ENCODE measurements around the gene ANAPC16. TPM values are rescaled to one million over a fixed set of nuclear protein-coding genes. Genes with fewer than 3 reads are reported as not detected.
"Not testable (repeated sequence)": the region's sequence is repeated elsewhere in the genome, so short reads cannot be mapped to it uniquely, and the experiment has no call there.

The ANAPC16 gene
- total and polyA plus RNA-seq, 2 experiments from 2014 or later, result 69.6 to 97.9 TPM

- H3K36me3 ChIP-seq (ENCODE audit: low read depth), result peaks cover 14% of the 10 kb centered on the region; the same call in 1 of the 2 replicates
- H3K27me3 ChIP-seq (replicated peaks; ENCODE audit: insufficient read depth), result no peaks in the 10 kb centered on the region
- H3K4me1 ChIP-seq (ENCODE audit: insufficient read depth), result no peaks in the 10 kb centered on the region
- H3K27ac ChIP-seq, result no peak overlapping the region
- 89 to 92% methylated on average over 5 of the region's 5 CpGs for WGBS, 2 experiments (ENCODE audit: low coverage in 1 of 2, low lambda C conversion rate in 2 of 2, missing lambda C conversion rate in 2 of 2)
- H3K9me3 ChIP-seq (ENCODE audit: low read depth), result no peaks in the 10 kb centered on the region
- H3F3A ChIP-seq (ENCODE audit: insufficient read depth), result 0 out of 2 replicates have a peak, but pooled peaks cover 4% of the 10 kb centered on the region
- in situ Hi-C loops (cut with MboI), result loop anchor here (25.0 kb wide), 1 partner anchor 264 kb away; no protein-coding TSS in a partner anchor
- no peak overlapping the region for H2AFZ ChIP-seq
- H3K4me3 ChIP-seq, result no peak overlapping the region
- H3K9me2 ChIP-seq (ENCODE audit: insufficient read depth), result no peaks in the 10 kb centered on the region
- no peak overlapping the region for H3K4me2 ChIP-seq (ENCODE audit: unreplicated experiment)
- no peaks in the 10 kb centered on the region for H4K20me1 ChIP-seq (ENCODE audit: insufficient read depth)
- H3K79me2 ChIP-seq (ENCODE audit: insufficient read depth), result no peaks in the 10 kb centered on the region
- H3K9ac ChIP-seq, result no peak overlapping the region
- DNase-seq, result no peak
- TF ChIP-seq EZH2 (IDR thresholded peaks at IDR 0.05; ENCODE audit: insufficient read depth, poor library complexity, severe bottlenecking), result no peak
- TF ChIP-seq EZH2phosphoT487 (IDR thresholded peaks at IDR 0.05; ENCODE audit: insufficient read depth, low read depth), result no peak
Measured at GRCh38 chr10:72201293-72201692, 14.5 kb upstream of the ANAPC16 start.

- DNase-seq, result no peak
- no peak overlapping the region for H3K9ac ChIP-seq
- H3K36me3 ChIP-seq (ENCODE audit: low read depth), result peaks cover 15% of the 10 kb centered on the region
- WGBS, 2 experiments (ENCODE audit: low coverage in 1 of 2, low lambda C conversion rate in 2 of 2, missing lambda C conversion rate in 2 of 2), result 84% methylated on average over 9 of the region's 9 CpGs
- no peaks in the 10 kb centered on the region for H3K27me3 ChIP-seq (replicated peaks; ENCODE audit: insufficient read depth)
- H3K4me1 ChIP-seq (ENCODE audit: insufficient read depth), result no peaks in the 10 kb centered on the region
- H4K20me1 ChIP-seq (ENCODE audit: insufficient read depth), result no peaks in the 10 kb centered on the region
- no peak overlapping the region for H3K27ac ChIP-seq
- in situ Hi-C loops (cut with MboI), result loop anchor here (25.0 kb wide), 1 partner anchor 267 kb away; no protein-coding TSS in a partner anchor
- H3K9me3 ChIP-seq (ENCODE audit: low read depth), result no peaks in the 10 kb centered on the region
- no peaks in the 10 kb centered on the region for H3K9me2 ChIP-seq (ENCODE audit: insufficient read depth)
- H3K4me3 ChIP-seq, result no peak overlapping the region
- TF ChIP-seq EZH2phosphoT487 (IDR thresholded peaks at IDR 0.05; ENCODE audit: insufficient read depth, low read depth), result no peak
- no peak for TF ChIP-seq EZH2 (IDR thresholded peaks at IDR 0.05; ENCODE audit: insufficient read depth, poor library complexity, severe bottlenecking)
- no peak overlapping the region for H3K4me2 ChIP-seq (ENCODE audit: unreplicated experiment)
- H2AFZ ChIP-seq, result no peak overlapping the region
- H3F3A ChIP-seq (ENCODE audit: insufficient read depth), result no peaks in the 10 kb centered on the region
- no peaks in the 10 kb centered on the region for H3K79me2 ChIP-seq (ENCODE audit: insufficient read depth)
Measured at GRCh38 chr10:72204296-72204695, 11.5 kb upstream of the ANAPC16 start.

- no peak overlapping the region for H3K9ac ChIP-seq
- no peaks in the 10 kb centered on the region for H3K9me3 ChIP-seq (ENCODE audit: low read depth)
- H2AFZ ChIP-seq, result no peak overlapping the region
- WGBS, 2 experiments (ENCODE audit: low coverage in 1 of 2, low lambda C conversion rate in 2 of 2, missing lambda C conversion rate in 2 of 2), result 100% methylated on average over 1 of the region's 1 CpG
- H4K20me1 ChIP-seq (ENCODE audit: insufficient read depth), result no peaks in the 10 kb centered on the region
- H3F3A ChIP-seq (ENCODE audit: insufficient read depth), result no peaks in the 10 kb centered on the region
- peaks cover 15% of the 10 kb centered on the region for H3K36me3 ChIP-seq (ENCODE audit: low read depth)
- no peaks in the 10 kb centered on the region for H3K79me2 ChIP-seq (ENCODE audit: insufficient read depth)
- in situ Hi-C loops (cut with MboI), result loop anchor here (25.0 kb wide), 1 partner anchor 267 kb away; no protein-coding TSS in a partner anchor
- H3K4me1 ChIP-seq (ENCODE audit: insufficient read depth), result no peaks in the 10 kb centered on the region
- no peak for TF ChIP-seq EZH2 (IDR thresholded peaks at IDR 0.05; ENCODE audit: insufficient read depth, poor library complexity, severe bottlenecking)
- no peak for TF ChIP-seq EZH2phosphoT487 (IDR thresholded peaks at IDR 0.05; ENCODE audit: insufficient read depth, low read depth)
- no peaks in the 10 kb centered on the region for H3K9me2 ChIP-seq (ENCODE audit: insufficient read depth)
- no peaks in the 10 kb centered on the region for H3K27me3 ChIP-seq (replicated peaks; ENCODE audit: insufficient read depth)
- DNase-seq, result no peak
- no peak overlapping the region for H3K4me2 ChIP-seq (ENCODE audit: unreplicated experiment)
- H3K27ac ChIP-seq, result no peak overlapping the region
- no peak overlapping the region for H3K4me3 ChIP-seq
Measured at GRCh38 chr10:72204724-72205123, 11.1 kb upstream of the ANAPC16 start.

- Histone ChIP-seq H3F3A (ENCODE audit: insufficient read depth) (no peaks in the 10 kb centered on the region), H3K27ac (no peak overlapping the region), H3K9ac (no peak overlapping the region), H3K79me2 (ENCODE audit: insufficient read depth) (no peaks in the 10 kb centered on the region), H4K20me1 (ENCODE audit: insufficient read depth) (no peaks in the 10 kb centered on the region), H3K4me1 (ENCODE audit: insufficient read depth) (no peaks in the 10 kb centered on the region), H3K4me3 (no peak overlapping the region), H3K9me2 (ENCODE audit: insufficient read depth) (no peaks in the 10 kb centered on the region), H3K4me2 (ENCODE audit: unreplicated experiment) (no peak overlapping the region), H3K27me3 (replicated peaks; ENCODE audit: insufficient read depth) (no peaks in the 10 kb centered on the region), H2AFZ (no peak overlapping the region), H3K36me3 (ENCODE audit: low read depth) (peaks cover 15% of the 10 kb centered on the region), H3K9me3 (ENCODE audit: low read depth) (no peaks in the 10 kb centered on the region)
- DNase-seq, result no peak
- TF ChIP-seq EZH2phosphoT487 (IDR thresholded peaks at IDR 0.05; ENCODE audit: insufficient read depth, low read depth), result no peak
- no peak for TF ChIP-seq EZH2 (IDR thresholded peaks at IDR 0.05; ENCODE audit: insufficient read depth, poor library complexity, severe bottlenecking)
- in situ Hi-C loops (cut with MboI), result loop anchor here (25.0 kb wide), 1 partner anchor 269 kb away; no protein-coding TSS in a partner anchor
- WGBS, 2 experiments (ENCODE audit: low coverage in 1 of 2, low lambda C conversion rate in 2 of 2, missing lambda C conversion rate in 2 of 2), result 93 to 94% methylated on average over 7 of the region's 7 CpGs
Measured at GRCh38 chr10:72206511-72207229, 9.1 kb upstream of the ANAPC16 start.

- H3K4me1 ChIP-seq (ENCODE audit: insufficient read depth); H3K4me2 ChIP-seq (ENCODE audit: unreplicated experiment); H4K20me1 ChIP-seq (ENCODE audit: insufficient read depth); DNase-seq; H3K9me2 ChIP-seq (ENCODE audit: insufficient read depth); H3K4me3 ChIP-seq; H3K27ac ChIP-seq; H3K27me3 ChIP-seq (replicated peaks; ENCODE audit: insufficient read depth); H3K79me2 ChIP-seq (ENCODE audit: insufficient read depth); H3F3A ChIP-seq (ENCODE audit: insufficient read depth); H3K9ac ChIP-seq; H2AFZ ChIP-seq; H3K9me3 ChIP-seq (ENCODE audit: low read depth); H3K36me3 ChIP-seq (ENCODE audit: low read depth): not testable (repeated sequence)
- in situ Hi-C loops (cut with MboI), result loop anchor here (25.0 kb wide), 1 partner anchor 271 kb away; no protein-coding TSS in a partner anchor
- WGBS, 2 experiments (ENCODE audit: low coverage in 1 of 2, low lambda C conversion rate in 2 of 2, missing lambda C conversion rate in 2 of 2), result 46 to 60% methylated on average over 2 of the region's 2 CpGs
Measured at GRCh38 chr10:72208526-72208925, 7.3 kb upstream of the ANAPC16 start.

GRCh38 chr10:72211381-72211780, 4.4 kb upstream of the ANAPC16 start:
- H3K9ac ChIP-seq; H4K20me1 ChIP-seq (ENCODE audit: insufficient read depth); H3K27me3 ChIP-seq (replicated peaks; ENCODE audit: insufficient read depth); H2AFZ ChIP-seq; H3K9me3 ChIP-seq (ENCODE audit: low read depth); H3K27ac ChIP-seq; H3K4me3 ChIP-seq; H3K4me1 ChIP-seq (ENCODE audit: insufficient read depth); H3K36me3 ChIP-seq (ENCODE audit: low read depth); H3F3A ChIP-seq (ENCODE audit: insufficient read depth); H3K9me2 ChIP-seq (ENCODE audit: insufficient read depth); H3K4me2 ChIP-seq (ENCODE audit: unreplicated experiment); DNase-seq: not testable (repeated sequence)
- H3K79me2 ChIP-seq (ENCODE audit: insufficient read depth), result peaks cover 19% of the 10 kb centered on the region
- 90 to 91% methylated on average over 11 of the region's 11 CpGs for WGBS, 2 experiments (ENCODE audit: low coverage in 1 of 2, low lambda C conversion rate in 2 of 2, missing lambda C conversion rate in 2 of 2)
- in situ Hi-C loops (cut with MboI), result loop anchor here (25.0 kb wide), 1 partner anchor 274 kb away; no protein-coding TSS in a partner anchor
